Spleen (tissue), 7 donors: ENCODE results near the gene ZSWIM7.

Experiments used
- POLR2A ChIP-seq, 3 donors: fragments of 450-650 bp; IDR thresholded peaks; one replicate each; pipeline ENCODE4 v1.5.1; 2017; ENCODE audit warnings: antibody characterized with exemption in 3 of 3, mild to moderate bottlenecking in 1 of 3
- TF ChIP-seq, protein P1 (sequence below), 11 experiments: fragments of 200-600 bp in 7 of 11; fragments of 450-650 bp in 4 of 11; sonication (generic) in 4 of 11; IDR thresholded peaks in 8 of 11; conservative IDR thresholded peaks in 3 of 11; 1 replicate in 7 of 11; 2 replicates in 4 of 11; pipeline versions ENCODE4 v1.4.0 to v1.8.0; 2016 to 2021; ENCODE audit warnings: antibody characterized with exemption in 11 of 11, inconsistent platforms in 4 of 11, mild to moderate bottlenecking in 1 of 11
- donor health status: DM: no; HTN: no; CAD: no; lungs with moderate emphysema.
- donor health status: DM: no; HTN: no; CAD: no.
- donor health status: DM: no; HTN: no; CAD: no.

DNA sequence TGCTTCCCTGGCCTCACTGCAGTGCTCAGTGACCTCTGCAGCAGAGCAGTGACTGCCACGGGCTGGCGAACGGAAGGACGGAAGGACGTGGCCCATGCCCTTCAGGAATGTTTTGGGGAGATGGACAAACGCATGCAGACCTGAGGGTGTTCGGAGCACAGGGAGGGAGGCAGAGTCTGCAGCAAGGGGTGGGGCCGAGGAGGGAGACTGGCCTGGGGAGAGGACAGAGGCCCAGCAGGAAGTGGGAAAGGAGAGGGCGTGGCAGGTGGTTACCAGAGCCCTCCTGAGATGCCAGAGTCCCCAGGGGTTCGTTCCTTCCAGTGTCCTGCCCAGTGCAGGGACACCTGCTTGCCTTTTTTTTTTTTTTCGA is 32.6 kb downstream of the ZSWIM7 start:
- TF ChIP-seq, protein P1, sequence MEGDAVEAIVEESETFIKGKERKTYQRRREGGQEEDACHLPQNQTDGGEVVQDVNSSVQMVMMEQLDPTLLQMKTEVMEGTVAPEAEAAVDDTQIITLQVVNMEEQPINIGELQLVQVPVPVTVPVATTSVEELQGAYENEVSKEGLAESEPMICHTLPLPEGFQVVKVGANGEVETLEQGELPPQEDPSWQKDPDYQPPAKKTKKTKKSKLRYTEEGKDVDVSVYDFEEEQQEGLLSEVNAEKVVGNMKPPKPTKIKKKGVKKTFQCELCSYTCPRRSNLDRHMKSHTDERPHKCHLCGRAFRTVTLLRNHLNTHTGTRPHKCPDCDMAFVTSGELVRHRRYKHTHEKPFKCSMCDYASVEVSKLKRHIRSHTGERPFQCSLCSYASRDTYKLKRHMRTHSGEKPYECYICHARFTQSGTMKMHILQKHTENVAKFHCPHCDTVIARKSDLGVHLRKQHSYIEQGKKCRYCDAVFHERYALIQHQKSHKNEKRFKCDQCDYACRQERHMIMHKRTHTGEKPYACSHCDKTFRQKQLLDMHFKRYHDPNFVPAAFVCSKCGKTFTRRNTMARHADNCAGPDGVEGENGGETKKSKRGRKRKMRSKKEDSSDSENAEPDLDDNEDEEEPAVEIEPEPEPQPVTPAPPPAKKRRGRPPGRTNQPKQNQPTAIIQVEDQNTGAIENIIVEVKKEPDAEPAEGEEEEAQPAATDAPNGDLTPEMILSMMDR (IDR thresholded peaks at IDR 0.05 in 8 of 11, conservative IDR thresholded peaks at IDR 0.05 in 3 of 11) = no peak
- TF ChIP-seq POLR2A (IDR thresholded peaks at IDR 0.05) = no peak
